Activated CD4-positive, alpha-beta T cell treated with anti-CD3 and anti-CD28 coated beads, Interleukin-2, amount 50 U/mL, for 24 hours (primary cell): ENCODE data around the gene UTP25.
"Not testable (repeated sequence)": the region's sequence is repeated elsewhere in the genome, so short reads cannot be mapped to it uniquely, and the experiment has no call there.

ENCODE experiments used
- DNase-seq, 2 donors: peaks; one replicate each; pipeline ENCODE4 v3.0.0-alpha.2; 2020; ENCODE audit warnings: low read depth in 1 of 2, low spot score in 1 of 2

The UTP25 gene

GRCh38 chr1:209893751-209894150, 66.0 kb downstream of the UTP25 start:
- DNase-seq: no peak

DNA sequence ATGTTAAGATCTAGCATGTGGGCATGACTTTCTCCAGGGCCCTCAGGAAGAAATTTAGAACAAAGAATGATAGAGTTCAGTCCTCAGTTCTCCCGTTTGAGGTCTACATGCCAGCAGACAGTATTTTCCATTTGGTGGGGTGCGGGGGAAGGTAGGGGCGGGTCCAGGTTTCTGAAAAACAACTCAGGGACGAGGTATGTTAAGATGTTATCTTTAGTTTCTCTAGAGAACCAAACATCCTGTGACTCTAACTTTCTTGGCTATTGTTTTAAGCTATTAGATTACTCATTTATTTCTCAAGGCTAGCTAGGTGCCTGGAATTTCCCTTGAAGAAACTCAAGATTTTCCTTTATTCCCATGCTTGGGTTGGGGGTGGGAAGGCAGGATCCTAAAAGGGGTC, 67.9 kb downstream of the UTP25 start:
- DNase-seq: no peak

DNA sequence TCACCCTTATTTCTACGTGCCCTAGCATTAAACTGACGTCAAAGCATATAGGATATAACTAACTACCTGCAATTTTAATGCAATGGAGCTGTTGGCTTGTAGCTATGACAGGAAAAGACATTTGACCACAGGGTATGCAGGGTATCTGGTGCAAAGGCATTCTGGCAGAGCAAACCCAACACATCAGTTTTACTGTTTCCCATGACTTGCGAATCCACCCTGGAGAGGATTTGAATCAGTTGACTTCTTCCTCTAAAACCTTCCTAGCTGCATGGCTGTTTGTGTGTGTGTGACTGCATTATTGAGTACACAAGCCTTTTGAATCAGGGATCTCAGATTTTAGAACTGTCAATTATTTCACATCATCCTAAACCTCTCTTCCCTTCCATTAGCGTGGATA, 68.6 kb downstream of the UTP25 start:
- no peak for DNase-seq

DNA sequence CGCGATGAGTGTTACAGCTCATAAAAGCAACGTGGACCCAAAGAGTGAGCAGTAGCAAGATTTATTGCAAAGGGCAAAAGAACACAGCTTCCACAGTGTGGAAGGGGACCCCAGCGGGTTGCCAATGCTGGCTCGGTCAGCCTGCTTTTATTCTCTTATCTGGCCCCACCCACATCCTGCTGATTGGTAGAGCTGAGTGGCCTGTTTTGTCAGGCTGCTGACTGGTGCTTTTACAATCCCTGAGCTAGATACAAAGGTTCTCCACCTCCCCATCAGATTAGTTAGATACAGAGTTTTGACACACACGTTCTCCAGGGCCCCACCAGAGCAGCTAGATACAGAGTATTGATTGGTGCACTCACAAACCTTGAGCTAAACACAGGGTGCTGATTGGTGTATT, 70.5 kb downstream of the UTP25 start:
- not testable (repeated sequence) for DNase-seq

DNA sequence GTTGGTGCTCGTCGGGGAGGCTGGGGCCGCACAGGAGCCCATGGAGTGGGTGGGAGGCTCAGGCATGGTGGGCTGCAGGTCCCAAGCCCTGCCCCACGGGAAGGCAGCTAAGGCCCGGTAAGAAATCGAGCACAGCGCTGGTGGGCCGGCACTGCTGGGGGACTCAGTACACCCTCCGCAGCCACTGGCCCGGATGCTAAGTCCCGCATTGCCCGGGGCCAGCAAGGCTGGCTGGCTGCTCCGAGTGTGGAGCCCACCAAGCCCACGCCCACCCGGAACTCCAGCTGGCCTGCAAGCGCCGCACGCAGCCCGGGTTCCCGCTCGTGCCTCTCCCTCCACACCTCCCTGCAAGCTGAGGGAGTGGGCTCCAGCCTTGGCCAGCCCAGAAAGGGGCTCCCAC, 71.1 kb downstream of the UTP25 start:
- not testable (repeated sequence) for DNase-seq

- DNase-seq: no peak
These were observed 72.2 kb downstream of the UTP25 start for GRCh38 chr1:209899948-209900347.

DNA sequence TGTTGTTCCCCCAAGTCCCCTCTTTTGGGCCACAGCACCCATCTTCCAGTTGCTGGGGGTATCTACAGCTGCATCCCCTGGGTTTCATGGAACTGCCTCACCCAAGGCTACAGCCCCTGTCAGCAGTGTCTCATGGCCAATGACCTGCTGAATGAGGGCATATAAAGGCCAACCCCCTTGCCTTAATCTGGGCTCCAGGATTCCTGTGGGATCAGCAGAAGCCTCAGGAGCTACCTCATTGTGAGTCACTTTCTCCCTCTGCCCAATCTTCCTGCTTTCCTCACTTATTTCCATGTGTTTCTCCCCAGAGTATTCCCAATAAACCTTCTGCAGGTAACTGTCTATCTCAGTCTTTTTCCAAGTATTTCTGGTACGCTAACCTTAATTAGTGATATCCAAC, 73.0 kb downstream of the UTP25 start:
- no peak for DNase-seq

DNA sequence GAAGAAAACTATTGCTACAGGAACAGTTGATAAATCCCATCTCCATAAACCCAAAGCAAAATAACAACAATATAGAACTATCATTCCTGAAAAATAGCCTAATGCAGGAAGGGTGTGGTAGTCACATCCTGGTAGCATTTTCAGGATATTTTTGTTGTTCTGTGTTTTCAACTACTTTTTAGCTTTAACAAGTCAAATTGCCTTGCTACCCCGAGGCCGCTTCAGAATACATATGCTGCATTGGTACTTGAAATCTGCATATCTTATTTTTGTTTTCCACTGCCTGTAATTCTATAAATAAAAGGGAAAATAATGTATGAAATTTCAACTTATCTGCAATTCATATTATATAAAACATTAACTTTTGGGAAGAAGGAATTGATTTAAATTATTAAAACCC, 73.4 kb downstream of the UTP25 start:
- DNase-seq: no peak

GRCh38 chr1:209904774-209905173, 77.0 kb downstream of the UTP25 start:
- DNase-seq: not testable (repeated sequence)
